HEK293 (cell line): ENCODE results near the gene PCGF1.

Experiments
- GLIS1 ChIP-seq: fragments of 450-650 bp; formaldehyde crosslinking; IDR thresholded peaks from 2 replicates; pipeline ENCODE4 v1.5.1; 2016; ENCODE audit warnings: missing biosample characterization, missing genetic modification characterization
- GLIS2 ChIP-seq: fragments of 450-650 bp; formaldehyde crosslinking; IDR thresholded peaks from 2 replicates; pipeline ENCODE4 v1.5.1; 2016; ENCODE audit warnings: missing biosample characterization, missing genetic modification characterization
- HOXA7 ChIP-seq: sonication (generic); formaldehyde crosslinking; IDR thresholded peaks from 2 replicates; pipeline ENCODE4 v1.8.1; 2022; ENCODE audit warnings: missing genetic modification reagents, borderline replicate concordance
- HOXD13 ChIP-seq: sonication (generic); formaldehyde crosslinking; IDR thresholded peaks from 2 replicates; pipeline ENCODE4 v1.8.0; 2022; ENCODE audit warnings: missing genetic modification reagents, borderline replicate concordance
- IKZF3 ChIP-seq: fragments of 450-650 bp; IDR thresholded peaks from 2 replicates; pipeline ENCODE4 v1.5.0; 2018; ENCODE audit warnings: missing biosample characterization, mild to moderate bottlenecking, missing genetic modification characterization, moderate library complexity
- KLF16 ChIP-seq: fragments of 450-650 bp; formaldehyde crosslinking; IDR thresholded peaks from 2 replicates; pipeline ENCODE4 v1.5.1; 2017; ENCODE audit warnings: missing biosample characterization, missing genetic modification characterization
- KLF17 ChIP-seq: fragments of 450-650 bp; formaldehyde crosslinking; IDR thresholded peaks from 2 replicates; pipeline ENCODE4 v1.5.1; 2016; ENCODE audit warnings: missing biosample characterization, missing genetic modification characterization
- KLF9 ChIP-seq: fragments of 450-650 bp; formaldehyde crosslinking; IDR thresholded peaks from 2 replicates; pipeline ENCODE4 v1.5.1; 2016; ENCODE audit warnings: missing biosample characterization, missing genetic modification characterization, low read depth
- PRDM10 ChIP-seq: fragments of 450-650 bp; formaldehyde crosslinking; IDR thresholded peaks from 2 replicates; pipeline ENCODE4 v1.5.1; 2016; ENCODE audit warnings: missing biosample characterization, missing genetic modification characterization
- SP7 ChIP-seq: fragments of 450-650 bp; formaldehyde crosslinking; IDR thresholded peaks from 2 replicates; pipeline ENCODE4 v1.5.1; 2016; ENCODE audit warnings: missing biosample characterization, missing genetic modification characterization
- TCF7L2 ChIP-seq: IDR thresholded peaks from 2 replicates; pipeline ENCODE4 v1.6.1; 2011; ENCODE audit warnings: low read depth, mild to moderate bottlenecking, inconsistent platforms, low read length, moderate library complexity, borderline replicate concordance
- ZBTB11 ChIP-seq: fragments of 450-650 bp; formaldehyde crosslinking; conservative IDR thresholded peaks from 2 replicates; pipeline ENCODE4 v1.5.1; 2016; ENCODE audit warnings: low read depth, missing biosample characterization, missing genetic modification characterization
- ZBTB20 ChIP-seq: fragments of 450-650 bp; formaldehyde crosslinking; IDR thresholded peaks from 2 replicates; pipeline ENCODE4 v1.5.1; 2016; ENCODE audit warnings: missing biosample characterization, missing genetic modification characterization
- ZFP37 ChIP-seq: fragments of 450-650 bp; formaldehyde crosslinking; IDR thresholded peaks from 2 replicates; pipeline ENCODE4 v1.5.1; 2016; ENCODE audit warnings: missing biosample characterization, missing genetic modification characterization
- ZNF114 ChIP-seq: fragments of 450-650 bp; formaldehyde crosslinking; IDR thresholded peaks from 2 replicates; pipeline ENCODE4 v1.5.0; 2017; ENCODE audit warnings: missing biosample characterization, missing genetic modification characterization
- ZNF23 ChIP-seq: fragments of 450-650 bp; formaldehyde crosslinking; IDR thresholded peaks from 2 replicates; pipeline ENCODE4 v1.5.1; 2016; ENCODE audit warnings: missing biosample characterization, missing genetic modification characterization, borderline replicate concordance
- ZNF335 ChIP-seq: fragments of 450-650 bp; formaldehyde crosslinking; conservative IDR thresholded peaks from 2 replicates; pipeline ENCODE4 v1.5.1; 2016; ENCODE audit warnings: missing biosample characterization, missing genetic modification characterization
- ZNF391 ChIP-seq: fragments of 450-650 bp; formaldehyde crosslinking; IDR thresholded peaks from 2 replicates; pipeline ENCODE4 v1.5.1; 2016; ENCODE audit warnings: low read depth, missing biosample characterization, missing genetic modification characterization, borderline replicate concordance
- ZNF394 ChIP-seq: fragments of 450-650 bp; formaldehyde crosslinking; IDR thresholded peaks from 2 replicates; pipeline ENCODE4 v1.5.1; 2016; ENCODE audit warnings: missing biosample characterization, missing genetic modification characterization, mild to moderate bottlenecking, moderate library complexity, borderline replicate concordance
- ZNF416 ChIP-seq: fragments of 450-650 bp; formaldehyde crosslinking; IDR thresholded peaks from 2 replicates; pipeline ENCODE4 v1.5.1; 2016; ENCODE audit warnings: missing biosample characterization, missing genetic modification characterization
- ZNF530 ChIP-seq: fragments of 450-650 bp; formaldehyde crosslinking; IDR thresholded peaks from 2 replicates; pipeline ENCODE4 v1.5.1; 2016; ENCODE audit warnings: low read depth, missing biosample characterization, missing genetic modification characterization
- ZNF571 ChIP-seq: fragments of 450-650 bp; formaldehyde crosslinking; IDR thresholded peaks from 2 replicates; pipeline ENCODE4 v1.5.0; 2017; ENCODE audit warnings: missing biosample characterization, missing genetic modification characterization
- ZNF600 ChIP-seq: fragments of 450-650 bp; formaldehyde crosslinking; IDR thresholded peaks from 2 replicates; pipeline ENCODE4 v1.5.1; 2016; ENCODE audit warnings: missing biosample characterization, missing genetic modification characterization
- ZNF654 ChIP-seq: fragments of 450-650 bp; formaldehyde crosslinking; IDR thresholded peaks from 2 replicates; pipeline ENCODE4 v1.5.1; 2016; ENCODE audit warnings: low read depth, missing biosample characterization, missing genetic modification characterization
- ZNF785 ChIP-seq: fragments of 450-650 bp; formaldehyde crosslinking; IDR thresholded peaks from 2 replicates; pipeline ENCODE4 v1.5.1; 2016; ENCODE audit warnings: missing biosample characterization, missing genetic modification characterization
- ZSCAN5A ChIP-seq: fragments of 450-650 bp; formaldehyde crosslinking; IDR thresholded peaks from 2 replicates; pipeline ENCODE4 v1.5.1; 2016; ENCODE audit warnings: missing biosample characterization, missing genetic modification characterization
- TF ChIP-seq, protein P1 (sequence below): fragments of 450-650 bp; formaldehyde crosslinking; IDR thresholded peaks from 2 replicates; pipeline ENCODE4 v1.5.1; 2016; ENCODE audit warnings: missing biosample characterization, missing genetic modification characterization

Gene PCGF1

GRCh38 chr2:74457549-74458131 is 49.9 kb downstream of the PCGF1 start (continued):
- TF ChIP-seq KLF17 (tag by site-specific recombination) = peak; percentile 75
- TF ChIP-seq IKZF3 (tag by site-specific recombination) = peak; percentile 80
- TF ChIP-seq ZNF114 = no peak
- TF ChIP-seq ZNF416 (tag by site-specific recombination) = no peak
- no peak for TF ChIP-seq ZNF530 (tag by site-specific recombination)
- 0 out of 2 replicates have a peak, but pooled peaks have one; percentile 9 for TF ChIP-seq ZNF394 (tag by site-specific recombination)
- TF ChIP-seq ZNF335 (tag by site-specific recombination) = peak; percentile 92
- no peak for TF ChIP-seq ZNF23
- TF ChIP-seq ZNF571 (tag by site-specific recombination) = no peak
- TF ChIP-seq ZNF391 = no peak
- peak; percentile 83 for TF ChIP-seq ZBTB20 (tag by site-specific recombination)
- peak; percentile 66 for TF ChIP-seq SP7 (tag by site-specific recombination)
- no peak for TF ChIP-seq ZNF785 (tag by site-specific recombination)
- no peak for TF ChIP-seq ZNF654 (tag by site-specific recombination)
- TF ChIP-seq, protein P1, sequence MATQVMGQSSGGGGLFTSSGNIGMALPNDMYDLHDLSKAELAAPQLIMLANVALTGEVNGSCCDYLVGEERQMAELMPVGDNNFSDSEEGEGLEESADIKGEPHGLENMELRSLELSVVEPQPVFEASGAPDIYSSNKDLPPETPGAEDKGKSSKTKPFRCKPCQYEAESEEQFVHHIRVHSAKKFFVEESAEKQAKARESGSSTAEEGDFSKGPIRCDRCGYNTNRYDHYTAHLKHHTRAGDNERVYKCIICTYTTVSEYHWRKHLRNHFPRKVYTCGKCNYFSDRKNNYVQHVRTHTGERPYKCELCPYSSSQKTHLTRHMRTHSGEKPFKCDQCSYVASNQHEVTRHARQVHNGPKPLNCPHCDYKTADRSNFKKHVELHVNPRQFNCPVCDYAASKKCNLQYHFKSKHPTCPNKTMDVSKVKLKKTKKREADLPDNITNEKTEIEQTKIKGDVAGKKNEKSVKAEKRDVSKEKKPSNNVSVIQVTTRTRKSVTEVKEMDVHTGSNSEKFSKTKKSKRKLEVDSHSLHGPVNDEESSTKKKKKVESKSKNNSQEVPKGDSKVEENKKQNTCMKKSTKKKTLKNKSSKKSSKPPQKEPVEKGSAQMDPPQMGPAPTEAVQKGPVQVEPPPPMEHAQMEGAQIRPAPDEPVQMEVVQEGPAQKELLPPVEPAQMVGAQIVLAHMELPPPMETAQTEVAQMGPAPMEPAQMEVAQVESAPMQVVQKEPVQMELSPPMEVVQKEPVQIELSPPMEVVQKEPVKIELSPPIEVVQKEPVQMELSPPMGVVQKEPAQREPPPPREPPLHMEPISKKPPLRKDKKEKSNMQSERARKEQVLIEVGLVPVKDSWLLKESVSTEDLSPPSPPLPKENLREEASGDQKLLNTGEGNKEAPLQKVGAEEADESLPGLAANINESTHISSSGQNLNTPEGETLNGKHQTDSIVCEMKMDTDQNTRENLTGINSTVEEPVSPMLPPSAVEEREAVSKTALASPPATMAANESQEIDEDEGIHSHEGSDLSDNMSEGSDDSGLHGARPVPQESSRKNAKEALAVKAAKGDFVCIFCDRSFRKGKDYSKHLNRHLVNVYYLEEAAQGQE (tag by site-specific recombination) = 0 out of 2 replicates have a peak, but pooled peaks have one; percentile 15
- TF ChIP-seq ZNF600 (tag by site-specific recombination) = peak; percentile 75
- TF ChIP-seq ZBTB11 (tag by site-specific recombination) = peak; percentile 88
- peak; percentile 87 for TF ChIP-seq KLF9
- no peak for TF ChIP-seq HOXD13
- TF ChIP-seq GLIS2 = peak; percentile 89
- TF ChIP-seq PRDM10 (tag by site-specific recombination) = 0 out of 2 replicates have a peak, but pooled peaks have one; percentile 17
- peak; percentile 52 for TF ChIP-seq GLIS1
- no peak; the same call in 1 of the 2 replicates for TF ChIP-seq ZSCAN5A
- peak; percentile 68; the same call in 1 of the 2 replicates for TF ChIP-seq ZFP37 (tag by site-specific recombination)
- no peak for TF ChIP-seq HOXA7 (CRISPR knock-in tag)
- peak; percentile 62; the same call in 1 of the 2 replicates for TF ChIP-seq KLF16
- TF ChIP-seq TCF7L2 = no peak
